PC-3 (cell line): Measurements from ENCODE around the gene SMPD1. TPM values are rescaled to one million over a fixed set of nuclear protein-coding genes. Genes with fewer than 3 reads are reported as not detected.

ENCODE experiments used
- ATAC-seq: fragments of 200-7000 bp; cut with Tn5 transposase; 2 replicates; pipeline ENCODE4 v1.9.1; 2020; ENCODE audit warnings: mild to moderate bottlenecking, moderate library complexity
- BruUV-seq: library from RNA; stranded (reverse); fragments of 400-500 nt; replicated peaks from 2 replicates; lab custom pipeline; 2021; lab: Mats Ljungman, UMichigan
- CTCF ChIA-PET: fragments of 300-600 bp; sonication (Branson Sonifier 250); formaldehyde crosslinking; loops from one replicate; lab custom pipeline; 2022; ENCODE audit warnings: antibody characterized with exemption; lab: Charles Lee
- POLR2A ChIA-PET: fragments of 300-600 bp; sonication (Branson Sonifier 250); formaldehyde crosslinking; loops from one replicate; lab custom pipeline; 2022; ENCODE audit warnings: antibody characterized with exemption; ENCODE audit not compliant: unreplicated experiment; lab: Charles Lee
- DNase-seq: peaks from one replicate; pipeline ENCODE4 v3.0.0-alpha.2; 2015
- H2AFZ ChIP-seq: fragments of 300-600 bp; sonication (generic); 2 replicates; pipeline ENCODE4 v1.6.0; 2016; ENCODE audit warnings: antibody characterized with exemption, low read length
- H3F3A ChIP-seq: fragments of 300-600 bp; sonication (generic); one replicate; pipeline ENCODE4 v1.6.0; 2017; ENCODE audit warnings: antibody characterized with exemption, low read length, control low read depth, mild to moderate bottlenecking; ENCODE audit not compliant: unreplicated experiment
- H3K27ac ChIP-seq: fragments of 300-600 bp; sonication (generic); 2 replicates; pipeline ENCODE4 v1.5.1; 2016; ENCODE audit warnings: mild to moderate bottlenecking, low read length
- H3K27me3 ChIP-seq: fragments of 300-600 bp; sonication (generic); 2 replicates; pipeline ENCODE4 v1.6.1; 2016; ENCODE audit warnings: low read length, mixed read lengths
- H3K36me3 ChIP-seq: fragments of 300-600 bp; sonication (generic); 2 replicates; pipeline ENCODE4 v1.6.1; 2016; ENCODE audit warnings: low read depth, mixed run types, low read length, mixed read lengths
- H3K4me1 ChIP-seq: fragments of 300-600 bp; sonication (generic); 2 replicates; pipeline ENCODE4 v1.5.1; 2016; ENCODE audit warnings: low read length; ENCODE audit not compliant: insufficient read depth
- H3K4me2 ChIP-seq: fragments of 300-600 bp; sonication (generic); 2 replicates; pipeline ENCODE4 v1.6.0; 2016; ENCODE audit warnings: low read length
- H3K4me3 ChIP-seq: fragments of 300-600 bp; sonication (generic); 2 replicates; pipeline ENCODE4 v1.5.1; 2016; ENCODE audit warnings: mild to moderate bottlenecking, low read length, mixed read lengths
- H3K79me2 ChIP-seq: fragments of 300-600 bp; sonication (generic); 2 replicates; pipeline ENCODE4 v1.6.1; 2017; ENCODE audit warnings: low read length, mixed read lengths
- H3K9ac ChIP-seq: fragments of 300-600 bp; sonication (generic); 2 replicates; pipeline ENCODE4 v1.6.0; 2016; ENCODE audit warnings: mild to moderate bottlenecking, low read length
- H3K9me2 ChIP-seq: fragments of 300-600 bp; sonication (generic); replicated peaks from 2 replicates; pipeline ENCODE4 v1.6.1; 2016; ENCODE audit warnings: mixed run types, low read length, mixed read lengths
- H3K9me3 ChIP-seq: fragments of 300-600 bp; sonication (generic); 2 replicates; pipeline ENCODE4 v1.6.1; 2016; ENCODE audit warnings: low read length, mixed read lengths
- H4K20me1 ChIP-seq: fragments of 300-600 bp; sonication (generic); 2 replicates; pipeline ENCODE4 v1.6.1; 2016; ENCODE audit warnings: low read length, mixed read lengths
- EZH2 ChIP-seq: fragments of 300-600 bp; sonication (generic); IDR thresholded peaks from one replicate; pipeline ENCODE4 v1.6.1; 2017; ENCODE audit warnings: antibody characterized with exemption, mild to moderate bottlenecking, low read length; ENCODE audit not compliant: unreplicated experiment
- EZH2phosphoT487 ChIP-seq: fragments of 300-600 bp; sonication (generic); IDR thresholded peaks from 2 replicates; pipeline ENCODE4 v1.6.1; 2018; ENCODE audit warnings: mild to moderate bottlenecking, antibody characterized with exemption, low read length, borderline replicate concordance
- intact Hi-C: fragments of 100-400 bp; cut with micrococcal nuclease; formaldehyde crosslinking; loops from 2 replicates; pipeline ENCODE4 v1.9.0; 2023
- total RNA-seq: library from RNA; depleted of rRNA; stranded (reverse); fragments of >200 nt; gene quantifications from 2 replicates; pipeline ENCODE4 v1.2.3, GENCODE V29; 2014
- TF ChIP-seq, protein P1 (sequence below): fragments of 300-600 bp; sonication (generic); conservative IDR thresholded peaks from 2 replicates; pipeline ENCODE4 v1.5.1; 2017; ENCODE audit warnings: antibody characterized with exemption, low read depth, mild to moderate bottlenecking, low read length

The SMPD1 gene
- total RNA-seq, 1 experiment from 2014 or later, result 12.1 TPM

DNA sequence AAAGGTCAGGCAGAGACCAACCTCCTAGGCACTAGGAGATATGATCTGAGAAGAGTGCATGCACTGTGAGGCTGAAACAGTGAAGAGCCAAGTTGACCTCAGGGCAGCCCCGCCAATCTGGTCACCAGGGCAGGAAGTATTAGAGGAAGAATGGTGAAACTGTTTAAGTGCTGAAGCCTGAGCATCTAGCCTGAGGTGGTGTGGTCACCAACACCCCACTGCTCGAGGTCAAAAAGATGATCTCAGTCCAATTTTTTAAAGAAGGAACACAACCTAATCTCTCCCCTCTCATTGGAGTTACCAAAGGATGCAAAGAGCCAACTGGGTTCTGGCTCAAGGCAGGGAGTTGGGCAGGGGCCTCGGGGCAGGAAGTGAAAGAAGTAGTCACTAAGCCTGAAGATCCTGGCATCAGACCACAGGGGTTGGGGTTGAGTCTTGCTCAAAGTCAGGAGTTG is 24.6 kb downstream of the SMPD1 start:
- ChIA-PET POLR2A (no interaction called here), CTCF (no interaction called here)
- no peaks in the 10 kb centered on the region for H3K79me2 ChIP-seq
- H4K20me1 ChIP-seq, result no peaks in the 10 kb centered on the region
- peaks cover 4% of the 10 kb centered on the region; the same call in 1 of the 2 replicates for H3K4me1 ChIP-seq
- no peak overlapping the region for H3K4me3 ChIP-seq
- H3K4me2 ChIP-seq, result no peak overlapping the region
- no peak overlapping the region for H3K27ac ChIP-seq
- H2AFZ ChIP-seq, result no peak overlapping the region
- no peaks in the 10 kb centered on the region for H3K27me3 ChIP-seq
- H3K9ac ChIP-seq, result no peak overlapping the region
- H3F3A ChIP-seq, result no peaks in the 10 kb centered on the region
- DNase-seq, result no peak
- BruUV-seq, result no TSS peak
- H3K9me3 ChIP-seq, result no peaks in the 10 kb centered on the region
- TF ChIP-seq EZH2, result no peak
- no peak for TF ChIP-seq EZH2phosphoT487
- TF ChIP-seq, protein P1, sequence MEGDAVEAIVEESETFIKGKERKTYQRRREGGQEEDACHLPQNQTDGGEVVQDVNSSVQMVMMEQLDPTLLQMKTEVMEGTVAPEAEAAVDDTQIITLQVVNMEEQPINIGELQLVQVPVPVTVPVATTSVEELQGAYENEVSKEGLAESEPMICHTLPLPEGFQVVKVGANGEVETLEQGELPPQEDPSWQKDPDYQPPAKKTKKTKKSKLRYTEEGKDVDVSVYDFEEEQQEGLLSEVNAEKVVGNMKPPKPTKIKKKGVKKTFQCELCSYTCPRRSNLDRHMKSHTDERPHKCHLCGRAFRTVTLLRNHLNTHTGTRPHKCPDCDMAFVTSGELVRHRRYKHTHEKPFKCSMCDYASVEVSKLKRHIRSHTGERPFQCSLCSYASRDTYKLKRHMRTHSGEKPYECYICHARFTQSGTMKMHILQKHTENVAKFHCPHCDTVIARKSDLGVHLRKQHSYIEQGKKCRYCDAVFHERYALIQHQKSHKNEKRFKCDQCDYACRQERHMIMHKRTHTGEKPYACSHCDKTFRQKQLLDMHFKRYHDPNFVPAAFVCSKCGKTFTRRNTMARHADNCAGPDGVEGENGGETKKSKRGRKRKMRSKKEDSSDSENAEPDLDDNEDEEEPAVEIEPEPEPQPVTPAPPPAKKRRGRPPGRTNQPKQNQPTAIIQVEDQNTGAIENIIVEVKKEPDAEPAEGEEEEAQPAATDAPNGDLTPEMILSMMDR, result no peak
- intact Hi-C loops, result no loop called here
- no peak for ATAC-seq
- no peaks in the 10 kb centered on the region for H3K36me3 ChIP-seq
- H3K9me2 ChIP-seq, result no peaks in the 10 kb centered on the region

DNA sequence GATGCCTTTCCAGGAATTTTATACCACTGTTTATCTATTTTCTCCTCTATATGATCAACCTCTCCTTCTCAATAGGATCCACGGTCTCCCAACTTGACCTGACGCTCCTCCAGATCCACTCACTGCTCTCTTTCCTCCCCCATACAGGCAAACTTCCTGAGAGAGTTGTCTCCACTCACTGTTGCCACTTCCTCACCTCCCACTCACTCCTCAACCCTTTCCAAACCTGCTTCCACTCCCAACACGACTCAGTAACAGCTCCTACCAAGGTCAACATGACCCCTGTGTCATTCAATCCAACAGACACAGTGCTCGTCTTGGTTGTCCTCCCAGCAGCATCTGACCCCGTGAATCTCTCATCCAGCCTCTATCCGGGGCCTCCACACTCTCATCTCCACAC is 25.5 kb downstream of the SMPD1 start:
- Histone ChIP-seq H3K27ac (no peak overlapping the region), H3F3A (no peaks in the 10 kb centered on the region)
- CTCF ChIA-PET, result no interaction called here

More for the DNA sequence above, 25.5 kb downstream of the SMPD1 start:
- Histone ChIP-seq H3K4me2 (no peak overlapping the region), H3K36me3 (no peaks in the 10 kb centered on the region), H2AFZ (no peak overlapping the region), H3K4me1 (peaks cover 4% of the 10 kb centered on the region; the same call in 1 of the 2 replicates), H3K9ac (no peak overlapping the region), H3K4me3 (no peak overlapping the region), H3K79me2 (no peaks in the 10 kb centered on the region), H3K9me3 (no peaks in the 10 kb centered on the region), H4K20me1 (no peaks in the 10 kb centered on the region), H3K9me2 (no peaks in the 10 kb centered on the region), H3K27me3 (no peaks in the 10 kb centered on the region)
- POLR2A ChIA-PET, result no interaction called here
- BruUV-seq, result no TSS peak
- ATAC-seq, result no peak
- intact Hi-C loops, result no loop called here
- TF ChIP-seq EZH2phosphoT487 (no peak), EZH2 (no peak)
- TF ChIP-seq, protein P1, result no peak
- no peak for DNase-seq
